NCI-H1105 (cell line): ENCODE data around the gene PPM1J.
"Not testable (repeated sequence)": the region's sequence is repeated elsewhere in the genome, so short reads cannot be mapped to it uniquely, and the experiment has no call there.

Experiments used
- DNase-seq: peaks from one replicate; lab custom pipeline; 2025; lab: John Stamatoyannopoulos, UW

The PPM1J gene, protein sequence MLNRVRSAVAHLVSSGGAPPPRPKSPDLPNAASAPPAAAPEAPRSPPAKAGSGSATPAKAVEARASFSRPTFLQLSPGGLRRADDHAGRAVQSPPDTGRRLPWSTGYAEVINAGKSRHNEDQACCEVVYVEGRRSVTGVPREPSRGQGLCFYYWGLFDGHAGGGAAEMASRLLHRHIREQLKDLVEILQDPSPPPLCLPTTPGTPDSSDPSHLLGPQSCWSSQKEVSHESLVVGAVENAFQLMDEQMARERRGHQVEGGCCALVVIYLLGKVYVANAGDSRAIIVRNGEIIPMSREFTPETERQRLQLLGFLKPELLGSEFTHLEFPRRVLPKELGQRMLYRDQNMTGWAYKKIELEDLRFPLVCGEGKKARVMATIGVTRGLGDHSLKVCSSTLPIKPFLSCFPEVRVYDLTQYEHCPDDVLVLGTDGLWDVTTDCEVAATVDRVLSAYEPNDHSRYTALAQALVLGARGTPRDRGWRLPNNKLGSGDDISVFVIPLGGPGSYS

DNA sequence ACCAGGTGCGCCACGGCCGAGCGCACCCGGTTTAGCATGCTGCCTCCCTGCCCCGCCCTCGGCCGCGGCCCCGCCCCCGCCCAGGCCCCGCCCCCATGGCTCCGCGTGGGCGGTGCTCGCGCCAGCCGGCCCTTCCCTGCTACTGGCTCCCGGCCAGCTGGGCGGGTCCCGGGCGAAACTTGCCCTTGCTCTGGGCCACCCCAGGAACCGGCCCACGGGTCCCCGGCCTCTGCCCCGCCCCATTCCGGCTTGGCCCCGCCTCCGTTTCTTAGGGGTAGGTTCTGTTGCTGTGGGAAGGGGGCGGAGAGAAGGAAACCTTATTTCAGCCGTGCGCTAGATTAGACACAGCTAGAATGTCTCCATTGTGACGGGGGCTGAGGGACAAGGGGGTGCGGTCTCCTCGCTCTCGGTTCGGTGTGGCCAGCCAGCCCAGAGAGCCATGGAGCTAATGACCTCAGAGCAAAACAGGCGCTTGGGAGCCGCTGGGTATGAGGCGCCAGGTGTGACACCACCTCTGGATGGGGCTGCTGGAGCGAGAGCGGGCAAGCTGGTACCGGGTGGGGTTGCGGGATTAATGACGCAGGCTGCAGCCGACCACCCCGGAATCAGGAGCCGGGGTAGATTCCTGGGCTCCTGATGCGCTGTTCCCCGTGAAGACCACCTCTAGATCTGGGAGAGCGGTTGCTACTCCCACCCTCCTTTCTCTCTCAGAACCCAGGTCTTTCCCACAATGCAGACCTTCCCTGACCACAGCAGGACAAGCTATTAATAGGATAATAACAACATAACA is at the start of gene PPM1J:
PPM1J (minus strand) TSS at position 69 of the 790 bp plus-strand sequence; CDS start at position 38, 31 bp downstream.
- peak; percentile 81 for DNase-seq

DNA sequence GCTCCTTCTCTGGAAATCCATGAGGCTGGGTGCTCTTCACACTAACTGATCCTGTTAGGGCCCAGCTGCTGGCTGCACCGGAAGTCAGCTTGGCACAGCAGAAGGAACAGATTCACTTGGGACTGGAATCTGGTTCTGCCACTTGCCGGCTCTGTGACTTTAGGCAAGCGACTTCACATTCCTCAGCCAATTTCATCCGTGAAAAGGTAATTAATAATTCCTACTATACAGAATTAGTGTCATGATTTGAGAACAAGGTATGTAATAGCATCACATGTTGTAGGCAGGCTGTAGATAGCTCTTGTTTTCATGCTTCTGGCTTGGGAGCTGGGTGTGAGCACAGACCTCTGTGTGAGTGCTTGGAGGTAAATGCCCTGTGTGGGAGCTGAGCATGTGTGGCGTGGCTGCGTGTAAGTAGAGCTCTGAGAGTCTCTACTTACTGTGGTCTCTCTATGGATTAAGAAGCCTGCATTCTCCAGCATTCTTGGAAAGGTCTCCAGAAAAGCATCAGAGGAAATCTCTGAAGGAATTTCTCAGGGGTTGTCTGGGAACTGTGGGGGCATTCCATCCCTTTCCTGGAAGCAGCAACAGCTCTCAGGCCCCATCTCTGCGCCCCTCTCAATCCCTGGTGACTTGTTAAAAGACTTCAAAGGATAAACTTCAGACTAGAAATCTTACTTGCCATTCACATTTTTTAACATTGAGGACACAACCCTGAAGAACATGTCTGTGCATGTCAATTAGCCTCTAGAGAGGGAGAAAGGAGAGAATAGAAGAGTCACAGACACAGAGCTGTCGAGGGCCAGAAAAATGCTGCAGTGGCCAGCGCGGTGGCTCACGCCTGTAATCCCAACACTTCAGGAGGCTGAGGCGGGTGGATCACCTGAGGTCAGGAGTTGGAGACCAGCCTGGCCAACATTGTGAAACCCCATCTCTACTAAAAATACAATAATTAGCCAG is 47.7 kb upstream of the PPM1J start:
- DNase-seq = no peak

DNA sequence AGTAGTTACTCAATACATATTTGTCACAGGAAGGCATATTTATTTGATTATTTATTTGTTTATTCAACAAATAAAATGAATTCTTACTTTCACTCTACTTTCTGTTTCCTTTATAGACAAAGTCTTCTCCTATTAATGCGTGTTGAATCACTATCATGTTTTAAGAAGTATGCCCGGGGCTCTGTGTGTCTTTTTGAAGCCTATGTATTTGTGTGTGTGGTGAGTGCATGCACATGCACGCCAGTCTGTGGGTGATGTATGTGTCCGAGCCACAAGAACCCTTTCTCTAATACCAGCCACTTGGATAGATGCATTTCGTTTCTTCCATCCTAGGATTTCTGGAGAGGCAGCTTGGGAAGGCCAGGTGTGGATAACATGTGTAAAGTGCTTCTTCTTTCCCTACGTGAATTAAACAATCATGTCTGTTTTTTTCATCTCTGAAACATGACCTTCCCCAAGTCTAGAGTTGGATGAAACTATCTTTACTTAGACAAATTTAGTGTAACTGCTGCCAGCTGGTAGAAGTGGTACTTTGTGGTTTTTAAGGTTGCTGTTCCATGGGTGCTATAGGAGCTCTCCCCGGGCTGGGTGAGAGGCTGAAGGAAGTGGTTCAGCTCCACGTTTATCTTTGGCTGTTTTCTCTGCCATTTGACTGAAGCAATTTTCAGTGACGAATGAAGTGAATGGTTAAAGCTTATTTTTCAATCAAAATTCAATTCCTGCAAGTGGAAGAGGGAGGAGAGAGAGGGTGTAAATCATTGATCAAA is 46.8 kb upstream of the PPM1J start:
- no peak for DNase-seq

DNA sequence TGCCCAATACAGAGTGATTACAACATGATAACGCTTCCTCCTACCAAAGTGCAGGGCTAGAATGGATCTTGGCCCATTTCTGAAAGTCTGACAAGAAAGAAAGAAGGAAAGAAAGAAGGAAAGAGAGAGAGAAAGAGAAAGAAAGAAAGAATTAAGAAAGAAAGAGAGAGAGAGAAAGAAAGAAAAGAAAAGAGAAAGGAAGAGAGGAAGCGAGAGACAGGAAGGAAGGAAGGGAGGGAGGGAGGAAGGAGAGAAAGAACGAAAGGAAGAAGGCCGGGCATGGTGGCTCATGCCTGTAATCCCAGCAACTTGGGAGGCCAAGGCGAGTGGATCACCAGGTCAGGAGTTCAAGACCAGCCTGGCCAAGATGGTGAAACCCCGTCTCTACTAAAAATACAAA is 44.1 kb upstream of the PPM1J start:
- DNase-seq = no peak

DNA sequence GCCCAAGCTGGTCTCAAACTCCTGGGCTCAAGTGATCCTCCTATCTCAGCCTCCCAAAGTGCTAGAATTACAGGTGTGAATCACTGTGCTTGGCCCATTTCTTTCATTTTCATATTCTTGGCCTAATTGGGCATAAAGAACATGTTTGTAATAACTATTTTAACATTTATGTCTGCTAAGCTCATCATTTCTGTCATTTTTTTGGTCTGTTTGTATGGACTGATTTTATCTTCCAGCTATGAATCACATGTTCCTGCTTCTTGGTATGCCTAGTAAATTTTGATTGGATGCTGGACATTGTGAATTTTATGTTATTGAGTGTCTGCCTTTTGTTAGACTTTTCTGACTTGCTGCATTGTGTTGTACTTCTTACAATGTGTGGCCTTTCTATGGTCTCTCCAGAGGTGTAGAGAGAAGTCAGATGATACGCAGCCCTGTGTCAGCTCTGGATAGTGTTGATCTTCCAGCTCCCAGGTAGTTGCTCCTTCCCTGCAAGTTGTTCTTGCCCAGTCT is 39.0 kb upstream of the PPM1J start:
- no peak for DNase-seq

DNA sequence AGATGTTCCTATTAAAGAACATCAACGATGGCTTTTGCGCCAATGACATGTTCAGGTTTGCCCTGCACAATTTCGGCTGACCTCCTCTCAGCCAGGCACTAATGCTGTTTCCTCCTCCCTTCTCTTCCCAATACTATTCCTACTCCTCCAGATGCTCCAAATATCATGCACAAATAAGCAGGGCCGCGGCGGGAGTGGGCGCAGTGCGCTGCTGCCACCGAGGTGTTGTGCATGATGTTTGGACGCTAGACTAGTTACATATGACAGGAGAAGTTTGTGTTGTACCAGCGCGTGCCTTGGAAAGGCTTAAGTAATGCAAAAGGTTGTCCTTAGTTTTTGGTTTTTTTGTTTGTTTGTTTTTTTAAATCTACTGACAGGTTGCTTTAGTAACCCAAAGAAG is 33.3 kb upstream of the PPM1J start:
- DNase-seq = no peak

DNA sequence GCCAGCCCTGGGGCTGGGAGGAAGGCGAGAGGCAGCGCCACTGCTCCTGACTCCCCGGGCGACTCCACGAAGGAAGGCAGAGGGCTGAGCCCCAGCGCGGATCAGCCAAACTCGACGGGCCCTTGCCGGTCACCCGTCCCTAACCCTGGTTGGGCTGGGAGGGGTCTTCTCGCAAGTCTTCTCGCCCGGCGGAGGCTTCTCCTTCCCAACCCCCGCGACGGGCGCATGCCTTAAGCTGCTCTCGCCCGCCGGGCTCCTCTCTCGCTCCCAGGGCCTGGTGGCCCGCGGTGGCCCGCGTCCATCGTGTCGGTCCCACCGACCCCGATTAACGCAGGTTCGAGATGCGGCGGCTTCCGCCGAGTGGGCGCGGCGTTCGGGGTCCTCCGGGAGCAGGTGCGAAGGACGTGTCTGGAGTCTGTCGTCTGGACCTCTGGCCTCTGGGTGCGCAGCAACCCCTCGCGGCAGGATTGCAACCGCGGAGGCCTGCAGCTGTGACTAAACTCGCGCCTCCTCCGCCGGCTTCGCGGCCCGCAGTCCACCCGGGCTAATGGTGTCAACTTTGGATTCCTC is 29.0 kb upstream of the PPM1J start:
- no peak for DNase-seq

DNA sequence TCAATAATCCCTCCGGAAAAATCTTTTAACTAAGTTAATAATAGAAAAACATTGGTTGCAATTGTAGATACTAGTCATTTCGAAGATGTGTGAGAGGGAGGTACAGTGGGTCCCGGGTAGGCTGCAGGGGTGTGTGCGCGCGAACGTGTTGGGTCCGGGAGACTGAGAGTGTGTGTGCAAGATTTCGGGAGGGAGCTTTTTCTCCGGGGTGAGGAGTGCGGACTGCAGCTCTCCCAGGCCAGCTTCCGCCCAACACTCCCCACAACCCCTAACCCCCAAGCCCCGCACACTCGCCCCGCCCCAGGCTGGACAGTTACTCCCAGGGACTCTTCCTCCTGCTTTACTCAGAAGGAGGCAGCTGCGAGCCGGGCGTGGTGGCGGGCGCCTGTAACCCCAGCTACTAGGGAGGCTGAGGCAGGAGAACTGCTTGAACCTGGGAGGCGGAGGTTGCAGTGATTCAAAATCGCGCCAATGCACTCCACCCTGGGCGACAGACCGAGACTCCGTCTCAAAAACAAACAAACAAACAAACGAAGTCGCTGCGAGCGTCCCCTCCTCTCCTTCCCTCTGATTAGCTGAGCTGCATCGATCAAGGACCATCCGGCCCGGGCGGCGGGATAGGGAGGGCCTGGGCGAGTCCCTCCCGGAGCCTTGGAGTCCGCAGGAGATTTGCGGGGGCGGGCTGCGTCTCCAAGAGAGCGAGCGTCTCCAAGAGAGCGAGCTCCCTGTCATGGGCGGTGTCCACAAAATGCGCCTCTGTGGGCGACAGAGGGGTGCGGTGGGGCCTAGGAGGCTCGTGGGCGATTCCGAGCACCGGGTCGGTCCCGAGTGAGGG is 28.3 kb upstream of the PPM1J start:
- no peak for DNase-seq

DNA sequence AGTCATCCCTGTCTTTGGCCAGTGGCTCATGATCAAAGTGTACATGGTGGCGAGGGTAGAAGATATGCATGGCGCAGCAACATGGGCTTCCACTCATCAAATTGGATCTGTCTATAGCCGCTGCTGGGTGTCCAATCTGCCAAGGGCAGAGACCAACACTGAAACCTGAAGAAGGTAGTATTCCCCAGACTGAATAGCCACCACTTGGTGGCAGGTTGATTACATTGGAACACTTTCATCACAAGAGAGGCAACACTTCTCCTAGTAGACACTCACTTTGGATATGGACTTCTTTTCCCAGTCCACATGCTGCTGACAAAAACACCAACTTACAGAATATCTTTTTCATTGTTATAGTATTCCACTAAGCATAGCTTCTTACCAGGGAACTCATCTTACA is 22.4 kb upstream of the PPM1J start:
- DNase-seq = no peak

DNA sequence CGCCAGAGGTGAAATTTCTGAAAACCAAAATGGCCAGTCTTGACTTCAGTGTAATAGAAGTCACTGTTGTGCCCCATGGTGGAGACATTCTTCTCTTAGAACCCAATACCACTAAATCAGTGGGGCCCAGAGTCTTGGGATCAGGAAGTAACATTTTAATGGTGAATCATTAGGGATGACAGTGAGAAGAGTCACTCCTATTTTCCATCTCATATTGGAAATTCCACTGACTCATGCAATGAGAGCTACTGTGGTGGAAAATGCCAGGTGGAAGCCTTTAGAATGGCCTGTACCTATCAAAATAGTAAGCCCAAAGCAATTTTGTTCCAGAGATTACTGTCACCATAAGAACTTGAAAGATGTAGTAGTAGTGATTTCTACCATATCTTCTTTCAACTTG is 20.6 kb upstream of the PPM1J start:
- DNase-seq = no peak

DNA sequence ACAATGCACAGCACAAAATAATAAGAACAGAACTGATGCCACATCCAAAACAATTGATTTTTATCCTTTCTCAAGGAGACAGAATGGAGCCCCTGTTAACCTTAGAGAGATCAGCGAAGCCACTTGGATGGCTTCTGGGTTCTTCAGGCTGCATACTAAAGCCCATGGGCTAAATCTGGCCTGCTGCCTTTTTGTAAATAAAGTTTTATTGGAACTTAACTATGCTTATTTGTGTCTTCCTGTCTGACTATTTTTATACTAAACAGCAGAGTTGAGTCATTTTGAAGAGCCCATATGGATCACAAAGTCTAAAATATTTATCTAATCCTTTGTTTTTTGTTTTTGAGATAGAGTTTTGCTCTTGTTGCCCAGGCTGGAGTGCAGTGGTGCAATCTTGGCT is 16.3 kb upstream of the PPM1J start:
- DNase-seq = no peak

DNA sequence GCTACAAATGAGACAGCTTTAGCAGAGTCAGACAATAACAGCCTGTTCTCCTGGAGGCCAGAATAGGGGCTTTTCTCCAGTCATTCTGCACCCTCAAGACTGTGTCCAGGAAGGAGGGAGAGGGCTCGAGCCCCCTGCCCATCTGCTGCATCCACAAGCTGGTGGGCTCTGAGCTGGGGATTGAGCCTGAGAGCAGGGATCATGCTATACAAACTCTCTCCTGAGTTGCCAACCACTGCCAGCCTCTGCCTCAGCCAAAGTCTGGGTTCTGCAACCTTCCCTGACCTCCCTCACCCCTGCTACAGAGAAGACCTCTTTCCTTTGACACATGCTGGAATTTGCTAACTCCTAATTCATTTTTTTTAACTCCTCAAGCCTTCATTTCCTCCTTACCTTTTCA is 14.8 kb upstream of the PPM1J start:
- DNase-seq = no peak

DNA sequence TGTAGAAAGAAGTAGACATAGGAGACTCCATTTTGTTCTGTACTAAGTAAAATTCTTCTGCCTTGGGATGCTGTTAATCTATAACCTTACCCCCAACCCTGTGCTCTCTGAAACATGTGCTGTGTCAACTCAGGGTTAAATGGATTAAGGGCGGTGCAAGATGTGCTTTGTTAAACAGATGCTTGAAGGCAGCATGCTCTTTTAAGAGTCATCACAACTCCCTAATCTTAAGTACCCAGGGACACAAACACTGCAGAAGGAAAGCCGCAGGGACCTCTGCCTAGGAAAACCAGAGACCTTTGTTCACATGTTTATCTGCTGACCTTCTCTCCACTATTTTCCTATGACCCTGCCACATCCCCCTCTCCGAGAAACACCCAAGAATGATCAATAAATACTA is 13.9 kb upstream of the PPM1J start:
- not testable (repeated sequence) for DNase-seq

DNA sequence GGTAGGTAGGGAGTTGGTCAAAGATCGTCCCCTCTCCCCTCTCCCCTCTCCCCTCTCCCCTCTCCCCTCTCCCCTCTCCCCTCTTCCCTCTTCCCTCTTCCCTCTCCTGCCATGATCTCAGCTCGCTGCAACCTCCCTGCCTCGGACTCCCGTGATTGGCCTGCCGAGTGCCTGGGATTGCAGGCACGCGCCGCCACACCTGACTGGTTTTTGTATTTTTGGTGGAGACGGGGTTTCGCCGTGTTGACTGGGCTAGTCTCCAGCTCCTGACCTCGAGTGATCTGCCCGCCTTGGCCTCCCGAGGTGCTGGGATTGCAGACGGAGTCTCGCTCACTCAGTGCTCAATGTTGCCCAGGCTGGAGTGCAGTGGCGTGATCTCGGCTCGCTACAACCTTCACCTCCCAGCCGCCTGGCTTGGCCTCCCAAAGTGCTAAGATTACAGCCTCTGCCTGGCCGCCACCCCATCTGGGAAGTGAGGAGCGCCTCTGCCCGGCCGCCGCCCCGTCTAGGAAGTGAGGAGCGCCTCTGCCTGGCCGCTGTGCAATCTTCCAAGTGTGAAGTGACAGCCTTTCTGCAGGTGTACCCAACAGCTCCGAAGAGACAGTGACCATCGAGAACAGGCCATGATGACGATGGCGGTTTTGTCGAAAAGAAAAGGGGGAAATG is 13.3 kb upstream of the PPM1J start:
- DNase-seq = not testable (repeated sequence)

DNA sequence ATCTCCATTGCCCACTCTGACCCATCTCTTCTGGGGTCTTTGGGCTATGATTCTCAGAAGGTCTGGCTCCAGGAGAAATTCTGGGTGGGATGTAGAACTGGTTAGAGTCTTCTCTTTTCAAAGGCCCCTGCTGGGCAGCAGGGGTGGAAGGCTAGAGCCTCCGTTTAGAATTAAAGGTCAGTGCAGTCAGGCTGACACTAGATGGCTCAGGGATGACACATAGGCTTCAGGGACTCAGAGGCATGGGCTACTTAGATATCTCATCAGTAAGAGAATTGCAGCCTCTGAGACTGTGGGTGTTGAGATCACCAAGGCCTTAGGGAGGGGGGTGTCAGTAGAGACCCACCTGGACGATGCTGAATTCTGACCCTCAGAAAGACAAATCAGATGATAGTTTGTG is 12.6 kb upstream of the PPM1J start:
- DNase-seq = no peak

DNA sequence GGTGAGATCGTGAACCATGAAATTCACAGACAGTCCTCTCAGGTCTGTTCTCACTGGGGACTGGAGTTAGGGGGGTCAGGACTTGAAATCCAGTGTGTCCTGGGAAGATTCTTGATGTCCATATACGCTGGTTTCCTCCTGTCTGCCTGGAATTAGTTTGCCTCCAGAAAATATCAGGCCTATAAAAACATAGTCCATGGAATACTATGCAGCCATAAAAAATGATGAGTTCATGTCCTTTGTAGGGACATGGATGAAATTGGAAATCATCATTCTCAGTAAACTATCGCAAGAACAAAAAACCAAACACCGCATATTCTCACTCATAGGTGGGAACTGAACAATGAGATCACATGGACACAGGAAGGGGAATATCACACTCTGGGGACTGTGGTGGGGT is 9.1 kb upstream of the PPM1J start:
- DNase-seq = not testable (repeated sequence)

DNA sequence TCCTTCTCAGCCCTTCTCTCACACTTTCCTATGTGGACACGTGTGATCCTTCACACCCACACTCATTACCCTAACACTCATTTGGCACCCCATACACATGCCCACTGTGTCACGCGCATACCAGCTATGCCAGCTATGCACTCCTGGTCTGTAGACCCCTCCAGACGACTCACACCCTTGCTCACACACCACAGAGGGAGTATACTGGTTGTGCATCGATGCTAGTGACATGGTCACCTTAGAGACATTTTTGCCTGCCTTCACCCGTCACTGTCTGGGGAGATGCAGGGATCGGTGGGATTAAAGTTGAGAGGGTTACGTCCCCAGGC is 8.3 kb upstream of the PPM1J start:
- DNase-seq = no peak

DNA sequence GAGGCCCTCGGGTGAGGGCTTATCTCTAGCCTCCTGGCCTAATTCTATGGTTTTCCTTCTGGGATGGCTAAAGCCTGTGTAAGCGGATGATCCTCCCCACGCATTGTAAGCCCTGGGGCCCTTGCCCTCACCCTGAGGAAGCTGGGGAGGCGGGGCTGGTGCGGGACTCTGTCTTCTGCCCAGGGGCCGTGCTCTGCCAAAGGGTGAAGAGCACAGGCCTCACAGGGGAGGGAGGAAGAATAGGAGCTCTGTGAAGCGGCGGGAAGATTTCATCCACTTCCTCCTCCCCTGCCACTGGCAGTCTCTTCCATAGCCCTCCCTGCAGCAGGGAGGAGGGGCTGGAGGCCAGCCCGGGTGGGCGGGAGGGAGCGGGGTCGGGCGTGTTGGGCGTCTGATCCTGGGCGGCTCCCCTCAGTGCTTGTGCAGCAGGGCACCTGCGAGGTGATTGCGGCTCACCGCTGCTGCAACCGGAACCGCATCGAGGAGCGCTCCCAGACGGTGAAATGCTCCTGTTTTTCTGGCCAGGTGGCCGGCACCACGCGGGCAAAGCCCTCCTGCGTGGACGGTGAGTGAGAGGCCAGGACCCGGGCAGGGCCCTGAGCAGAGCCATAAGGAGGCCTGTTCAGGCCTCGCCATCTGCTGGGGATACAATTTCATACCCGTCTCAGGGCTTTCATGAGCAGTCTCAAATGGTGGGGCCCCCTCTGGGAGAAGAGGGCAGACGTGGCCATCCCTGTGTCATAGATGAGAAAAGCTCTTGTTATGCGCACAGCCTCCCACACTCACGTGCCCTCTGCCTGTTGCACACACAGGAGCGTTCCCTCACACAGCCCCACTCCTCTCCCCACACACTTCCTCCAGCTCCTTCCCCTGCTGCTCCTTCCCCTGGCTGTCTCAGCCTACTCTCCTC is 7.7 kb upstream of the PPM1J start:
- no peak for DNase-seq
